ENCODE measurements around the gene SMCO4. TPM values are rescaled to one million over a fixed set of nuclear protein-coding genes. Genes with fewer than 3 reads are reported as not detected.

SMCO4 gene
- total and polyA plus RNA-seq, 4 donors, result 16.1 to 41.4 (median 25.7) TPM

- intact Hi-C loops (cut with DNase I), result no loop called here
- H3K4me3 ChIP-seq (ENCODE audit: low read length in 2 of 2), result no peak overlapping the region
- H3K36me3 ChIP-seq (ENCODE audit: control insufficient read depth in 1 of 2, insufficient read depth in 2 of 2, low read length in 1 of 2), result no peaks in the 10 kb centered on the region
- no peaks in the 10 kb centered on the region for H3K27me3 ChIP-seq (ENCODE audit: control insufficient read depth in 1 of 2, insufficient read depth in 2 of 2, low read length in 1 of 2)
- no peak for DNase-seq
- 74 to 81% methylated on average over 3 of the region's 3 CpGs for WGBS, 2 donors
- H3K27ac ChIP-seq (ENCODE audit: low read depth in 1 of 2, low read length in 2 of 2), result no peak overlapping the region
- H3K9me3 ChIP-seq (ENCODE audit: control insufficient read depth, low read length), result no peaks in the 10 kb centered on the region
- H3K4me1 ChIP-seq (ENCODE audit: control insufficient read depth in 1 of 2, insufficient read depth in 2 of 2, low read length in 2 of 2), result no peaks in the 10 kb centered on the region
- ATAC-seq (ENCODE audit: low FRiP score), result no peak
Measured at GRCh38 chr11:93432247-93432646, 110.9 kb downstream of the SMCO4 start.

Other genes with a start within 250 kb of the SMCO4 start
- gene DEUP1, start 212.6 kb downstream of the SMCO4 start, total RNA-seq, result not detected
- gene DEUP1, start 212.6 kb downstream of the SMCO4 start, polyA plus RNA-seq, result not detected
- 10 to 100 TPM in 1 of 2 donors, 1 to 10 TPM in 1; 9.4 to 13.7 TPM for gene CEP295, start 118.3 kb upstream of the SMCO4 start, total RNA-seq
- gene CEP295, start 118.3 kb upstream of the SMCO4 start, polyA plus RNA-seq, result 1 to 10 TPM; 2.1 to 8.3 TPM
- gene TAF1D, start 198.1 kb upstream of the SMCO4 start, total RNA-seq, result 100 to 1,000 TPM; 110 to 111 TPM
- gene TAF1D, start 198.1 kb upstream of the SMCO4 start, polyA plus RNA-seq, result 100 to 1,000 TPM; 121 to 152 TPM
- gene C11orf54, start 198.3 kb upstream of the SMCO4 start, total RNA-seq, result 10 to 100 TPM; 26.3 to 31.2 TPM
- 10 to 100 TPM; 23.1 to 31.2 TPM for gene C11orf54, start 198.3 kb upstream of the SMCO4 start, polyA plus RNA-seq
- 10 to 100 TPM; 30.9 to 33.1 TPM for gene MED17, start 240.9 kb upstream of the SMCO4 start, total RNA-seq
- gene MED17, start 240.9 kb upstream of the SMCO4 start, polyA plus RNA-seq, result 10 to 100 TPM in 1 of 2 donors, 1 to 10 TPM in 1; 8.9 to 12.5 TPM